Astrocyte (in vitro differentiated cells and primary cell): ENCODE measurements around the gene GRAP. TPM values are rescaled to one million over a fixed set of nuclear protein-coding genes. Genes with fewer than 3 reads are reported as not detected.
"Not testable (repeated sequence)": the region's sequence is repeated elsewhere in the genome, so short reads cannot be mapped to it uniquely, and the experiment has no call there.

ENCODE experiments used
- DNase-seq: peaks from one replicate; pipeline ENCODE4 v3.0.0-alpha.2; 2010; ENCODE audit warnings: low read depth
- FAIRE-seq: peaks from 2 replicates; lab custom pipeline; 2011; peaks lifted over from hg19 to GRCh38; lab: Jason Lieb, UNC
- H2AFZ ChIP-seq: 2 replicates; pipeline ENCODE4 v1.6.0; 2012; ENCODE audit warnings: low read depth, low read length, inconsistent platforms
- H3K27ac ChIP-seq: 2 replicates; pipeline ENCODE4 v1.5.1; 2011; ENCODE audit warnings: low read depth, low read length, inconsistent platforms
- H3K27me3 ChIP-seq: 2 replicates; pipeline ENCODE4 v1.6.0; 2011; ENCODE audit warnings: low read length, inconsistent platforms; ENCODE audit not compliant: insufficient read depth
- H3K36me3 ChIP-seq: 2 replicates; pipeline ENCODE4 v1.5.1; 2011; ENCODE audit warnings: low read length, inconsistent platforms; ENCODE audit not compliant: insufficient read depth
- H3K4me1 ChIP-seq: 2 replicates; pipeline ENCODE4 v1.5.1; 2011; ENCODE audit warnings: low read length, inconsistent platforms; ENCODE audit not compliant: insufficient read depth
- H3K4me2 ChIP-seq: 2 replicates; pipeline ENCODE4 v1.6.0; 2012; ENCODE audit warnings: low read length, inconsistent platforms
- H3K4me3 ChIP-seq: 2 replicates; pipeline ENCODE4 v1.5.1; 2011; ENCODE audit warnings: low read depth, mild to moderate bottlenecking, low read length, inconsistent platforms; ENCODE audit not compliant: insufficient read depth
- H3K79me2 ChIP-seq: 2 replicates; pipeline ENCODE4 v1.6.0; 2012; ENCODE audit warnings: mild to moderate bottlenecking, low read length, inconsistent platforms; ENCODE audit not compliant: insufficient read depth
- H3K9ac ChIP-seq: 2 replicates; pipeline ENCODE4 v1.6.0; 2012; ENCODE audit warnings: mild to moderate bottlenecking, low read length, inconsistent platforms
- H3K9me3 ChIP-seq: 2 replicates; pipeline ENCODE4 v1.5.1; 2012; ENCODE audit warnings: low read depth, mild to moderate bottlenecking, low read length, inconsistent platforms; ENCODE audit not compliant: insufficient read depth
- H4K20me1 ChIP-seq: 2 replicates; pipeline ENCODE4 v1.6.0; 2012; ENCODE audit warnings: low read length, inconsistent platforms; ENCODE audit not compliant: insufficient read depth
- H3K27ac Mint-ChIP-seq: one replicate; pipeline ENCODE4 v1.8.0; 2021; ENCODE audit warnings: mild to moderate bottlenecking, mixed read lengths; ENCODE audit not compliant: unreplicated experiment
- H3K27me3 Mint-ChIP-seq: one replicate; pipeline ENCODE4 v1.8.0; 2021; ENCODE audit warnings: low read depth, mixed read lengths; ENCODE audit not compliant: unreplicated experiment
- H3K36me3 Mint-ChIP-seq: one replicate; pipeline ENCODE4 v1.8.0; 2021; ENCODE audit warnings: low read depth, mixed read lengths; ENCODE audit not compliant: unreplicated experiment
- H3K4me1 Mint-ChIP-seq: one replicate; pipeline ENCODE4 v1.8.0; 2021; ENCODE audit warnings: low read depth, mixed read lengths; ENCODE audit not compliant: unreplicated experiment
- H3K4me3 Mint-ChIP-seq: one replicate; pipeline ENCODE4 v1.8.0; 2021; ENCODE audit warnings: mild to moderate bottlenecking, moderate library complexity, mixed read lengths; ENCODE audit not compliant: unreplicated experiment
- H3K9me3 Mint-ChIP-seq: one replicate; pipeline ENCODE4 v1.8.0; 2021; ENCODE audit warnings: mild to moderate bottlenecking, mixed read lengths; ENCODE audit not compliant: unreplicated experiment
- CTCF ChIP-seq: IDR thresholded peaks from 2 replicates; pipeline ENCODE4 v1.5.1; 2011; ENCODE audit warnings: low read depth, mild to moderate bottlenecking, inconsistent platforms, low read length, moderate library complexity; ENCODE audit not compliant: insufficient read depth
- EZH2 ChIP-seq: IDR thresholded peaks from 2 replicates; pipeline ENCODE4 v1.6.1; 2012; ENCODE audit warnings: mild to moderate bottlenecking, low read length, inconsistent platforms; ENCODE audit not compliant: insufficient read depth
- total RNA-seq: library from RNA; stranded (reverse); gene quantifications from 2 replicates; pipeline ENCODE4 v1.2.1, GENCODE V29; 2021

Gene GRAP
- total RNA-seq, 1 donor from 2014 or later: 0.30 TPM

GRCh38 chr17:19028671-19029070, 18.1 kb downstream of the GRAP start:
- not testable (repeated sequence) for H3K9me3 ChIP-seq, H3K4me3 Mint-ChIP-seq, H3K9ac ChIP-seq, H4K20me1 ChIP-seq, H3K27ac ChIP-seq, H3K4me1 ChIP-seq, H3K27me3 ChIP-seq, H3K27ac Mint-ChIP-seq, H3K79me2 ChIP-seq, H3K4me2 ChIP-seq, H3K4me1 Mint-ChIP-seq, FAIRE-seq, H3K4me3 ChIP-seq, H3K9me3 Mint-ChIP-seq, H3K36me3 ChIP-seq, H3K36me3 Mint-ChIP-seq, H3K27me3 Mint-ChIP-seq, H2AFZ ChIP-seq, DNase-seq

- Histone ChIP-seq H2AFZ (no peak overlapping the region), H3K9me3 (no peaks in the 10 kb centered on the region), H3K4me2 (no peak overlapping the region), H3K79me2 (no peaks in the 10 kb centered on the region), H3K9ac (no peak overlapping the region), H4K20me1 (no peaks in the 10 kb centered on the region), H3K36me3 (no peaks in the 10 kb centered on the region), H3K27me3 (no peaks in the 10 kb centered on the region), H3K4me1 (no peaks in the 10 kb centered on the region), H3K27ac (no peak overlapping the region), H3K4me3 (no peak overlapping the region)
- FAIRE-seq (no peak), DNase-seq (no peak)
- no peak for TF ChIP-seq EZH2
- H3K9me3 Mint-ChIP-seq: no peaks in the 10 kb centered on the region
- H3K27me3 Mint-ChIP-seq: peaks cover 20% of the 10 kb centered on the region
- no peaks in the 10 kb centered on the region for H3K36me3 Mint-ChIP-seq
- no peak overlapping the region for H3K27ac Mint-ChIP-seq
- H3K4me3 Mint-ChIP-seq: no peak overlapping the region
- peaks cover 4% of the 10 kb centered on the region for H3K4me1 Mint-ChIP-seq
Observed at GRCh38 chr17:19024101-19025078, 22.4 kb downstream of the GRAP start.

GRCh38 chr17:19023209-19023999, 23.4 kb downstream of the GRAP start:
- Histone ChIP-seq H3K36me3 (no peaks in the 10 kb centered on the region), H3K27me3 (peaks cover 3% of the 10 kb centered on the region), H3K27ac (no peak overlapping the region), H2AFZ (no peak overlapping the region), H3K4me2 (no peak overlapping the region), H3K4me1 (no peaks in the 10 kb centered on the region), H4K20me1 (no peaks in the 10 kb centered on the region), H3K9ac (no peak overlapping the region), H3K9me3 (no peaks in the 10 kb centered on the region), H3K79me2 (no peaks in the 10 kb centered on the region), H3K4me3 (no peak overlapping the region)
- Mint-ChIP-seq H3K4me3 (no peak overlapping the region), H3K4me1 (peaks cover 4% of the 10 kb centered on the region), H3K9me3 (no peaks in the 10 kb centered on the region), H3K27ac (no peak overlapping the region), H3K36me3 (no peaks in the 10 kb centered on the region), H3K27me3 (peaks cover 29% of the 10 kb centered on the region)
- no peak for DNase-seq
- no peak for TF ChIP-seq CTCF
- no peak for FAIRE-seq
